ENCODE data around the gene ZNF195.
"Not testable (repeated sequence)": the region's sequence is repeated elsewhere in the genome, so short reads cannot be mapped to it uniquely, and the experiment has no call there.

ZNF195 gene

GRCh38 chr11:3346587-3346986 is 32.4 kb downstream of the ZNF195 start:
- H3K9ac ChIP-seq (ENCODE audit: insufficient read length) = no peak overlapping the region
- TF ChIP-seq EZH2 (IDR thresholded peaks at IDR 0.05) (no peak), POLR2AphosphoS5 (IDR thresholded peaks at IDR 0.05; ENCODE audit: borderline replicate concordance, low read depth, low read length) (no peak), FOXP2 (optimal IDR thresholded peaks at IDR 0.05; ENCODE audit: control extremely low read depth, extremely low read length, insufficient read depth) (no peak)
- H3K9me3 ChIP-seq (ENCODE audit: low read depth, low read length) = 0 out of 2 replicates have a peak, but pooled peaks cover 3% of the 10 kb centered on the region
- no peaks in the 10 kb centered on the region for H3K36me3 ChIP-seq (ENCODE audit: insufficient read depth, low read length)
- DNase-seq (ENCODE audit: low read depth, low spot score) = no peak
- H3K27ac ChIP-seq = no peak overlapping the region
- H3K4me3 ChIP-seq = no peak overlapping the region

- H3K9ac ChIP-seq (ENCODE audit: insufficient read length) = no peak overlapping the region
- H3K4me3 ChIP-seq = no peak overlapping the region
- DNase-seq (ENCODE audit: low read depth, low spot score) = no peak
- 0 out of 2 replicates have a peak, but pooled peaks cover 3% of the 10 kb centered on the region for H3K9me3 ChIP-seq (ENCODE audit: low read depth, low read length)
- H3K27ac ChIP-seq = no peak overlapping the region
- H3K36me3 ChIP-seq (ENCODE audit: insufficient read depth, low read length) = no peaks in the 10 kb centered on the region
- no peak for TF ChIP-seq FOXP2 (optimal IDR thresholded peaks at IDR 0.05; ENCODE audit: control extremely low read depth, extremely low read length, insufficient read depth)
- no peak for TF ChIP-seq EZH2 (IDR thresholded peaks at IDR 0.05)
- TF ChIP-seq POLR2AphosphoS5 (IDR thresholded peaks at IDR 0.05; ENCODE audit: borderline replicate concordance, low read depth, low read length) = no peak
Measured at GRCh38 chr11:3345736-3346135, 33.2 kb downstream of the ZNF195 start.

- 0 out of 2 replicates have a peak, but pooled peaks cover 3% of the 10 kb centered on the region for H3K9me3 ChIP-seq (ENCODE audit: low read depth, low read length)
- H3K27ac ChIP-seq = no peak overlapping the region
- TF ChIP-seq FOXP2 (optimal IDR thresholded peaks at IDR 0.05; ENCODE audit: control extremely low read depth, extremely low read length, insufficient read depth) (no peak), EZH2 (IDR thresholded peaks at IDR 0.05) (no peak), POLR2AphosphoS5 (IDR thresholded peaks at IDR 0.05; ENCODE audit: borderline replicate concordance, low read depth, low read length) (no peak)
- H3K4me3 ChIP-seq = no peak overlapping the region
- DNase-seq (ENCODE audit: low read depth, low spot score) = no peak
- no peaks in the 10 kb centered on the region for H3K36me3 ChIP-seq (ENCODE audit: insufficient read depth, low read length)
- H3K9ac ChIP-seq (ENCODE audit: insufficient read length) = no peak overlapping the region
Measured at GRCh38 chr11:3344327-3345174, 34.4 kb downstream of the ZNF195 start.

- H3K4me3 ChIP-seq = no peak overlapping the region
- H3K9me3 ChIP-seq (ENCODE audit: low read depth, low read length) = 0 out of 2 replicates have a peak, but pooled peaks cover 3% of the 10 kb centered on the region
- H3K27ac ChIP-seq = no peak overlapping the region
- no peak overlapping the region for H3K9ac ChIP-seq (ENCODE audit: insufficient read length)
- no peak for TF ChIP-seq EZH2 (IDR thresholded peaks at IDR 0.05)
- TF ChIP-seq POLR2AphosphoS5 (IDR thresholded peaks at IDR 0.05; ENCODE audit: borderline replicate concordance, low read depth, low read length) = no peak
- TF ChIP-seq FOXP2 (optimal IDR thresholded peaks at IDR 0.05; ENCODE audit: control extremely low read depth, extremely low read length, insufficient read depth) = no peak
- H3K36me3 ChIP-seq (ENCODE audit: insufficient read depth, low read length) = no peaks in the 10 kb centered on the region
- no peak for DNase-seq (ENCODE audit: low read depth, low spot score)
Measured at GRCh38 chr11:3342709-3343108, 36.2 kb downstream of the ZNF195 start.

GRCh38 chr11:3341298-3341697 is 37.6 kb downstream of the ZNF195 start:
- Histone ChIP-seq H3K36me3 (ENCODE audit: insufficient read depth, low read length) (no peaks in the 10 kb centered on the region), H3K9me3 (ENCODE audit: low read depth, low read length) (no peaks in the 10 kb centered on the region), H3K9ac (ENCODE audit: insufficient read length) (no peak overlapping the region), H3K27ac (no peak overlapping the region), H3K4me3 (no peak overlapping the region)
- TF ChIP-seq EZH2 (IDR thresholded peaks at IDR 0.05) (no peak), POLR2AphosphoS5 (IDR thresholded peaks at IDR 0.05; ENCODE audit: borderline replicate concordance, low read depth, low read length) (no peak), FOXP2 (optimal IDR thresholded peaks at IDR 0.05; ENCODE audit: control extremely low read depth, extremely low read length, insufficient read depth) (no peak)
- no peak for DNase-seq (ENCODE audit: low read depth, low spot score)

GRCh38 chr11:3340025-3340424 is 38.9 kb downstream of the ZNF195 start:
- Histone ChIP-seq H3K27ac (no peak overlapping the region), H3K36me3 (ENCODE audit: insufficient read depth, low read length) (no peaks in the 10 kb centered on the region), H3K4me3 (no peak overlapping the region), H3K9me3 (ENCODE audit: low read depth, low read length) (no peaks in the 10 kb centered on the region), H3K9ac (ENCODE audit: insufficient read length) (no peak overlapping the region)
- no peak for DNase-seq (ENCODE audit: low read depth, low spot score)
- TF ChIP-seq POLR2AphosphoS5 (IDR thresholded peaks at IDR 0.05; ENCODE audit: borderline replicate concordance, low read depth, low read length) (no peak), FOXP2 (optimal IDR thresholded peaks at IDR 0.05; ENCODE audit: control extremely low read depth, extremely low read length, insufficient read depth) (no peak), EZH2 (IDR thresholded peaks at IDR 0.05) (no peak)

- H3K9me3 ChIP-seq (ENCODE audit: low read depth, low read length) = no peaks in the 10 kb centered on the region
- H3K36me3 ChIP-seq (ENCODE audit: insufficient read depth, low read length) = no peaks in the 10 kb centered on the region
- no peak overlapping the region for H3K27ac ChIP-seq
- no peak for DNase-seq (ENCODE audit: low read depth, low spot score)
- no peak overlapping the region for H3K9ac ChIP-seq (ENCODE audit: insufficient read length)
- TF ChIP-seq EZH2 (IDR thresholded peaks at IDR 0.05) = no peak
- TF ChIP-seq FOXP2 (optimal IDR thresholded peaks at IDR 0.05; ENCODE audit: control extremely low read depth, extremely low read length, insufficient read depth) = no peak
- TF ChIP-seq POLR2AphosphoS5 (IDR thresholded peaks at IDR 0.05; ENCODE audit: borderline replicate concordance, low read depth, low read length) = no peak
- H3K4me3 ChIP-seq = no peak overlapping the region
Measured at GRCh38 chr11:3339340-3339624, 39.7 kb downstream of the ZNF195 start.

GRCh38 chr11:3338569-3339339 is 40.2 kb downstream of the ZNF195 start:
- H3K9ac ChIP-seq (ENCODE audit: insufficient read length) = no peak overlapping the region
- H3K27ac ChIP-seq = no peak overlapping the region
- H3K36me3 ChIP-seq (ENCODE audit: insufficient read depth, low read length) = no peaks in the 10 kb centered on the region
- H3K4me3 ChIP-seq = no peak overlapping the region
- no peaks in the 10 kb centered on the region for H3K9me3 ChIP-seq (ENCODE audit: low read depth, low read length)
- TF ChIP-seq POLR2AphosphoS5 (IDR thresholded peaks at IDR 0.05; ENCODE audit: borderline replicate concordance, low read depth, low read length) (no peak), FOXP2 (optimal IDR thresholded peaks at IDR 0.05; ENCODE audit: control extremely low read depth, extremely low read length, insufficient read depth) (no peak), EZH2 (IDR thresholded peaks at IDR 0.05) (no peak)
- DNase-seq (ENCODE audit: low read depth, low spot score) = no peak

- H3K27ac ChIP-seq; H3K4me3 ChIP-seq; H3K36me3 ChIP-seq (ENCODE audit: insufficient read depth, low read length); DNase-seq (ENCODE audit: low read depth, low spot score); H3K9ac ChIP-seq (ENCODE audit: insufficient read length); H3K9me3 ChIP-seq (ENCODE audit: low read depth, low read length): not testable (repeated sequence)
Measured at GRCh38 chr11:3336420-3336819, 42.5 kb downstream of the ZNF195 start.

- H3K9me3 ChIP-seq (ENCODE audit: low read depth, low read length); H3K27ac ChIP-seq; DNase-seq (ENCODE audit: low read depth, low spot score); H3K4me3 ChIP-seq; H3K36me3 ChIP-seq (ENCODE audit: insufficient read depth, low read length); H3K9ac ChIP-seq (ENCODE audit: insufficient read length): not testable (repeated sequence)
Measured at GRCh38 chr11:3333157-3333556, 45.8 kb downstream of the ZNF195 start.

- not testable (repeated sequence) for H3K27ac ChIP-seq; H3K4me3 ChIP-seq; H3K9ac ChIP-seq (ENCODE audit: insufficient read length); H3K36me3 ChIP-seq (ENCODE audit: insufficient read depth, low read length); DNase-seq (ENCODE audit: low read depth, low spot score); H3K9me3 ChIP-seq (ENCODE audit: low read depth, low read length)
Measured at GRCh38 chr11:3331078-3331477, 47.9 kb downstream of the ZNF195 start.

- not testable (repeated sequence) for DNase-seq (ENCODE audit: low read depth, low spot score); H3K36me3 ChIP-seq (ENCODE audit: insufficient read depth, low read length); H3K4me3 ChIP-seq; H3K9ac ChIP-seq (ENCODE audit: insufficient read length); H3K9me3 ChIP-seq (ENCODE audit: low read depth, low read length); H3K27ac ChIP-seq
Measured at GRCh38 chr11:3330064-3330463, 48.9 kb downstream of the ZNF195 start.
